ENCODE measurements around the gene TPSD1. TPM values are rescaled to one million over a fixed set of nuclear protein-coding genes. Genes with fewer than 3 reads are reported as not detected.

TPSD1 gene
- polyA plus RNA-seq, 1 donor (not counting 4 experiments of a cell fraction or from before 2014, with no cell fraction given) = not detected

DNA sequence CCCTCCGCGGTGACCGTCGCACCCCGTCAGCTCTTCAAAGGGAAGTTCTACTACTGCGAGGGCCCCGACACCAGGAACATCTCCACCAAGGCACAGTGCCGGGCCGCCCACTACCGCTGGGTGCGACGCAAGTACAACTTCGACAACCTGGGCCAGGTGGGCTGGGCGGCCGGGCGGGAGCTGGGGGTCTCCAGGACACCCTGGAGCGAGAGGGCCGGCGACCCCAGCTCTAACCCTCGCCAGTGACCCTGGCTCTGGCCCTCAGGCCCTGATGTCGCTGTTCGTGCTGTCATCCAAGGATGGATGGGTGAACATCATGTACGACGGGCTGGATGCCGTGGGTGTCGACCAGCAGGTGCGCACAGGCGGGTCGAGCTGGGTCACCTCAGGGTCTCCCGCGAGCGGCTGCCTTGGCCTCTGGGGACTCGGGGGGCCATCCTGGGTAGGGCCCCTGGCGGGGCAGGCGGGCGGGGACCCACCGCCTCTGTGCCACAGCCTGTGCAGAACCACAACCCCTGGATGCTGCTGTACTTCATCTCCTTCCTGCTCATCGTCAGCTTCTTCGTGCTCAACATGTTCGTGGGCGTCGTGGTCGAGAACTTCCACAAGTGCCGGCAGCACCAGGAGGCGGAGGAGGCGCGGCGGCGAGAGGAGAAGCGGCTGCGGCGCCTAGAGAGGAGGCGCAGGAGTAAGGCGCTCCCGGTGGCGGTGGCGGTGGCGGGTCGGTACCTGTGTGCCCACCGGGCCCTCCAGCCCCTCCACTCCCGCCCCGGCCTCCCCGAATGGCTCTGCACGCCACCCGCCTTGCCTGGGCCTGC is 44.2 kb upstream of the TPSD1 start:
- Histone ChIP-seq H3K79me2 (ENCODE audit: control insufficient read depth, insufficient read depth, low read length) (no peaks in the 10 kb centered on the region), H3K27ac (ENCODE audit: control insufficient read depth, insufficient read depth, low read length) (no peak overlapping the region), H3K4me1 (ENCODE audit: control insufficient read depth, extremely low read depth, insufficient read depth, low read length) (no peaks in the 10 kb centered on the region), H3K4me3 (ENCODE audit: control insufficient read depth in 2 of 3, extremely low read depth in 1 of 3, insufficient read depth in 2 of 3, low read depth in 1 of 3, low read length in 3 of 3) (no peak overlapping the region), H3K36me3 (ENCODE audit: control insufficient read depth in 2 of 2, extremely low read depth in 1 of 2, insufficient read depth in 2 of 2, low read length in 2 of 2) (no peaks in the 10 kb centered on the region), H4K20me1 (ENCODE audit: control insufficient read depth, extremely low read depth, insufficient read depth, low read length) (no peaks in the 10 kb centered on the region), H3K4me2 (ENCODE audit: control insufficient read depth, extremely low read depth, insufficient read depth, low read depth, low read length) (no peak overlapping the region), H3K9me1 (ENCODE audit: control insufficient read depth, extremely low read depth, insufficient read depth, low read length) (no peaks in the 10 kb centered on the region), H3K9ac (ENCODE audit: control insufficient read depth, extremely low read depth, insufficient read depth, low read length) (no peak overlapping the region), H3K9me3 (ENCODE audit: control insufficient read depth, low read depth, low read length) (peaks cover 2% of the 10 kb centered on the region), H2AFZ (ENCODE audit: control insufficient read depth, low read length) (no peak overlapping the region), H3K27me3 (ENCODE audit: control insufficient read depth, extremely low read depth, insufficient read depth, low read length) (no peaks in the 10 kb centered on the region)
- no peak for DNase-seq (ENCODE audit: low read depth, low spot score)
- dilution Hi-C loops (cut with MboI; ENCODE audit: extremely low pct_ligation_motif_present, low sequenced_read_pairs) = no loop called here
- FAIRE-seq = no peak
- TF ChIP-seq, protein P1, sequence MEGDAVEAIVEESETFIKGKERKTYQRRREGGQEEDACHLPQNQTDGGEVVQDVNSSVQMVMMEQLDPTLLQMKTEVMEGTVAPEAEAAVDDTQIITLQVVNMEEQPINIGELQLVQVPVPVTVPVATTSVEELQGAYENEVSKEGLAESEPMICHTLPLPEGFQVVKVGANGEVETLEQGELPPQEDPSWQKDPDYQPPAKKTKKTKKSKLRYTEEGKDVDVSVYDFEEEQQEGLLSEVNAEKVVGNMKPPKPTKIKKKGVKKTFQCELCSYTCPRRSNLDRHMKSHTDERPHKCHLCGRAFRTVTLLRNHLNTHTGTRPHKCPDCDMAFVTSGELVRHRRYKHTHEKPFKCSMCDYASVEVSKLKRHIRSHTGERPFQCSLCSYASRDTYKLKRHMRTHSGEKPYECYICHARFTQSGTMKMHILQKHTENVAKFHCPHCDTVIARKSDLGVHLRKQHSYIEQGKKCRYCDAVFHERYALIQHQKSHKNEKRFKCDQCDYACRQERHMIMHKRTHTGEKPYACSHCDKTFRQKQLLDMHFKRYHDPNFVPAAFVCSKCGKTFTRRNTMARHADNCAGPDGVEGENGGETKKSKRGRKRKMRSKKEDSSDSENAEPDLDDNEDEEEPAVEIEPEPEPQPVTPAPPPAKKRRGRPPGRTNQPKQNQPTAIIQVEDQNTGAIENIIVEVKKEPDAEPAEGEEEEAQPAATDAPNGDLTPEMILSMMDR (optimal IDR thresholded peaks at IDR 0.05 in 1 of 3, IDR thresholded peaks at IDR 0.05 in 1 of 3, conservative IDR thresholded peaks at IDR 0.05 in 1 of 3; ENCODE audit: extremely low read depth in 1 of 3, insufficient read depth in 2 of 3, low read length in 3 of 3) = no peak
- TF ChIP-seq EZH2 (IDR thresholded peaks at IDR 0.05; ENCODE audit: low read length) = no peak

DNA sequence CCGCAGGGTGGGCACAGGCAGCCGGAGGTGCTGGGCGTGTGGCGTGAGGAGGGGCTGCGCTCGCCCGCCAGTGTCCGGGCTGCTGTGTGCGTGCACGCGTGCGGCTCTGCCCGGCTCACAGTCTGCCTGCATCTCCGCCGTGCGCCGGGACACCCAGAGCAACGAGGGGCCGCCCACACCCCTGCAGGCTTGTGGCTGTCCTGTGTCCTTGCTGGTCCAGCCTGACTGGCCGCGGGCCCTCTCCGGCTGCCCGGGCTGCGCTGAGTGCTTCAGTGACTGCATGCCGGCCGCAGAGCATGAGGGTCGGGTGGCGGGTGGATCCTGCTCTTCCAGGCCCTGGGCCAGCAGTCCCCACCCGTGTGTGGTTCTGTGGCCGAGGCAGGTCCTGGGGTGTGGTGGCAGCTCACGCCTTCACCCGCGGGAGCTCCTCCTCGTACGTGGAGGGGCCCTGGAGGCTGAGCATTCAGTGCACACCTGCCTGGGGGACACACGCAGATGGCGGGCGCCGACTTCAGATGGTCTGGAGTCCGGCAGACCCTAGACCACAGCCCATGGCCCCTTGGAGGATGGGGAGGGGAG is 43.2 kb upstream of the TPSD1 start:
- Histone ChIP-seq H3K36me3 (ENCODE audit: control insufficient read depth in 2 of 2, extremely low read depth in 1 of 2, insufficient read depth in 2 of 2, low read length in 2 of 2) (no peaks in the 10 kb centered on the region), H3K9ac (ENCODE audit: control insufficient read depth, extremely low read depth, insufficient read depth, low read length) (no peak overlapping the region), H3K4me2 (ENCODE audit: control insufficient read depth, extremely low read depth, insufficient read depth, low read depth, low read length) (no peak overlapping the region), H3K27ac (ENCODE audit: control insufficient read depth, insufficient read depth, low read length) (no peak overlapping the region), H3K27me3 (ENCODE audit: control insufficient read depth, extremely low read depth, insufficient read depth, low read length) (peaks cover under 1% of the 10 kb centered on the region), H3K9me1 (ENCODE audit: control insufficient read depth, extremely low read depth, insufficient read depth, low read length) (no peaks in the 10 kb centered on the region), H3K9me3 (ENCODE audit: control insufficient read depth, low read depth, low read length) (peaks cover 2% of the 10 kb centered on the region), H2AFZ (ENCODE audit: control insufficient read depth, low read length) (no peak overlapping the region), H4K20me1 (ENCODE audit: control insufficient read depth, extremely low read depth, insufficient read depth, low read length) (no peaks in the 10 kb centered on the region), H3K4me1 (ENCODE audit: control insufficient read depth, extremely low read depth, insufficient read depth, low read length) (no peaks in the 10 kb centered on the region), H3K4me3 (ENCODE audit: control insufficient read depth in 2 of 3, extremely low read depth in 1 of 3, insufficient read depth in 2 of 3, low read depth in 1 of 3, low read length in 3 of 3) (no peak overlapping the region), H3K79me2 (ENCODE audit: control insufficient read depth, insufficient read depth, low read length) (no peaks in the 10 kb centered on the region)
- DNase-seq (ENCODE audit: low read depth, low spot score) (no peak), FAIRE-seq (no peak)
- dilution Hi-C loops (cut with MboI; ENCODE audit: extremely low pct_ligation_motif_present, low sequenced_read_pairs) = no loop called here
- TF ChIP-seq EZH2 (IDR thresholded peaks at IDR 0.05; ENCODE audit: low read length) = no peak
- TF ChIP-seq, protein P1 (optimal IDR thresholded peaks at IDR 0.05 in 1 of 3, IDR thresholded peaks at IDR 0.05 in 1 of 3, conservative IDR thresholded peaks at IDR 0.05 in 1 of 3; ENCODE audit: extremely low read depth in 1 of 3, insufficient read depth in 2 of 3, low read length in 3 of 3) = no peak
